Measurements from ENCODE around the gene CCDC15.

Gene CCDC15
- 0.89 to 10.7 (median 6.1) reads per million in 18 experiments for total RNA-seq

DNA sequence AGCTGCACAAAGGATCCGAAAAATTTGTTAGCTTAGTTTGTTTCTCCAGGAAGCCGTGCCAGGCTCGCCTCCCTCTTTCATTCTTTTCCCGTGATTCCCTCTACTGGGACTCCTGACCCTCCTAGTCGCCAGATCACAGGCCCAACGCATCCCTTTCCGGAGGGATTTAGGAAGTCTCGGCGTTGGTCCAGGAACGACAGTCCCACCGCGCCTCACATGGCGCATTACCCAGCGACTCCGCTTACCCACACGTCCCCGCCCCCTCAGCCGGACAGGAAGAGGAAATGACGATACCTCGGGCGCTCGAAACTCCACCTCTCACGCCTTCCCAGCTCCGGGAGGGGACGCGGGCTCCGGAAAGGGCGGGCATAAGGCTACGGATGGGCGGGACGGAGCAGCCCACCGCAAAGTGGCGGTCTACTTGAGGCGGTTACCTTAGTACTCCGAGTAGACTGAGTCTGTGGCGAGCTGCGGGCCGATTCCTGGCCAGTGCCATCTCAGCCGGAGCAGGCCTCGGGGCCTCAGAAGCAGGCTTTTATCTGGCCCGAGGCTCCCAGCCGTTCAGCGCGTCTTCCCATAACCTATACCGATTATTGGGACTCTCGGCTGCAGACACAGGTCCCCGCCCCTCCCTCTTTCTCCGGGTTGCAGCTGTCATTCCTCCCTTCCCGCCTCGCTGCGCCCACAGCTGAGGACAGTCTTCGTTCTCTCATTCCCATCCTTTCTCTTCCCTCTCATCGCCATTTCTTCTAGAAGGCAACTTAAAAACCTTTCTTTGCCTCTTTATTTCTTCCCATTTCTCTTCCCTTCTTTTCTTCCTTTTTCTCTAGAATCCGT is at the start of gene CCDC15:
TSS of gene CCDC15 (plus strand) at position 450 of the 837 bp plus-strand sequence. CDS start 531 bp downstream, outside the sequence.
- peak; percentile 95 to 97 for DNase-seq

- peak in 1 of 2 donors; percentile 13 for DNase-seq
Measured at GRCh38 chr11:124915541-124916369, 38.2 kb upstream of the CCDC15 start.

DNA sequence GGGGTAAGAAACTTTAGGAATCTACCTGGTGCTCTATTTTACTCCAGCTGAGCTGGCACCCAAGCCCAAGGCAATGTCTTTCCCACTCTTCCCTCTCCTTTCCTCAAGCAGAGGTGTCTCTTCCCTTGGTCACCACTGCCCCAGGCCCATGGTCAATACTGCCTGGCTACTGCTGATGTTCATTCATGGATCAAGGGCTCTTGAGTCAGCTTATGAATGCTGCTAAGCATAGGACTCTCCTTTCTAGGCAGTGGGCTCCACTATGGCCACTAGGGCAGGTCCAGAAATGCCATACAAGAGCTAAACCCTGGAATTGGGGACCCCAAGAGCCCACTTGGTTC is 37.7 kb upstream of the CCDC15 start:
- DNase-seq = no peak

DNA sequence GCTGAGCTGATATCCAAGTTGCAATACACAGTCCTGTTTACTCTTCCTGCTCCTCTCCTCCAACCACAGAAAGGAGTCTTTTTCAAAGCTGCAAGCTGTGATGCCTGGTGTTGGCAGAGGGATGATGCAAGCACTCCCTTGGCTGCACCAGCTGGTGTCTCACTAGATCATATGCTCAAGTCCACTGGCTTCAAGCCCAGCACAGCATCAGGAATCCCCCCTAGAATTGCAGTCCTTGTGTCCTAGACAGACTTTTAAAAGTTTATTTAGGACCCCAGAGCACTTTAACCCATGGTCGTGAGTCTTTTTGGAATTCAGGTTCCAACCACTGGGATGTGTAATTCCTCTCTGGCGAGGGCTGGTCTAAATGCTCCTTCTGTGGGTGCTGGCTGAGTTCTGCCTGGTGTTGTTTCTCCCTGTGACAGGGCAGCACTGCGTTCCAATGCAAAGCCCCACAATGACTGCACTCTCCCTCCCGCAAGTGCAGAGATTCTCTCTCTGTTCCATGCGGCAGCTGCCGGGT is 36.8 kb upstream of the CCDC15 start:
- peak in 1 of 2 donors; percentile 11 for DNase-seq

- DNase-seq = no peak
Measured at GRCh38 chr11:124918950-124919349, 35.1 kb upstream of the CCDC15 start, which contains the start of gene HEPN1. HEPN1 (plus strand) TSS chr11:124919250.

GRCh38 chr11:124919898-124920297 is 34.1 kb upstream of the CCDC15 start:
- DNase-seq = no peak

- DNase-seq = no peak
Measured at GRCh38 chr11:124920356-124920755, 33.6 kb upstream of the CCDC15 start.

DNA sequence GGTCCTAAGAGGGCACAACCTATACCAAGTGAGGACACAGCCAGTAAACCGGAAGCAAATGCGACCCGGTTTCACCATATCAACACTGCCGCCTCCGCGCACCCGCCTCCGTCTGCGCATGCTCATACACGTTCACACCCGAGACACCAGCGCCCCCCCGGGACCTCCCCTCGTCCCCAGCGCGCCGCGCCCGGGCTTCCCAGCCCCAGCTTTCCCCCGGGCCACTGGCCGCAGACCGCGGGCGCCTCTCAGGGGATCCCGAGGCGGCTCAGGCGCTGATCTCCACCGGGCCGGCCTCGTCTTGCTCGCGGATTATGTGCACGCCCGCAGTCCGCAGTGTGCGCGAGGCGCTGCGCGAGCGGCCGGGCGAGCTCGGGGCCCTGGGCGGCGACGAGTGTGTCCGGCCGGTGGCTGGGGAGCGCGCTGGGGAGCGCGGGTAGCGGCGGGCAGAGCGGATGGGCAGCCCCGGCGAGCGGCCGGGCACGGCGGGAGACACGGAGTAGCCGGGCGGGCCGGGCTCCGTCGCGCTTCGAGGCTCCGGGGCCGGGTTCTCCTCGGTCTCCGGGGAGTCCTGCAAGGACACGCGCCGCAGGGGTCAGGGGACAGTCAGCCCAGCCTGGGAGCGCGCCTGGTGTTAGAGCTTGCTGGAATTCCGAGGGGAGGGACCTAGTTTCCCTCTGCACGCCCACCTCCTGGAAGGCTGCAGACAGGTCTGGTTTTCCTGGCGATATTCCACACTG is 33.0 kb upstream of the CCDC15 start:
- DNase-seq = peak; percentile 69 to 83

DNA sequence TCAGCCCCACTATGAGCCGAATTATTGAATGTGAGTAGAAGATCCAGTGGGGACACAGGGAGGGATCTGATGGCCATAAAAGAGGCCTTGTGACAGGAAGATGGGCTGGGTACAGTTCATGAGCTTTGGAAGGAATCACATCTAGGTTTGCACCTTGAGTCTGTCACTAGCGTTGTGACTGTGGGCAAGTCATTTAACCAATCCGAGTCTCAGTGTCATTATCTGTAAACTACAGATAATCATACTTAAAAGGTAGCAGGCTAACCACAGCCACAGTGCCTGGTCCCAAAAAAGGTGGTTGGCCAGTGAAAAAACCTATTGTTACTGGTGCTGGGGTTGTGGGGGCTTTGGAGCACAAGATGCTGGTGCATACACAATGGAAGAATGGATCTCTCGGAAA is 31.2 kb upstream of the CCDC15 start:
- DNase-seq = no peak

- DNase-seq = no peak
Measured at GRCh38 chr11:124923296-124923695, 30.7 kb upstream of the CCDC15 start.

GRCh38 chr11:124928942-124929665 is 24.9 kb upstream of the CCDC15 start:
- DNase-seq = no peak

GRCh38 chr11:124930799-124931198 is 23.2 kb upstream of the CCDC15 start:
- no peak for DNase-seq

GRCh38 chr11:124934862-124935547 is 19.0 kb upstream of the CCDC15 start:
- peak; percentile 48 to 68 for DNase-seq

- no peak for DNase-seq
Measured at GRCh38 chr11:124935548-124936514, 18.2 kb upstream of the CCDC15 start, which contains the start of gene HEPACAM. HEPACAM (minus strand) TSS chr11:124936047; CDS start chr11:124936006, 41 bp downstream.

DNA sequence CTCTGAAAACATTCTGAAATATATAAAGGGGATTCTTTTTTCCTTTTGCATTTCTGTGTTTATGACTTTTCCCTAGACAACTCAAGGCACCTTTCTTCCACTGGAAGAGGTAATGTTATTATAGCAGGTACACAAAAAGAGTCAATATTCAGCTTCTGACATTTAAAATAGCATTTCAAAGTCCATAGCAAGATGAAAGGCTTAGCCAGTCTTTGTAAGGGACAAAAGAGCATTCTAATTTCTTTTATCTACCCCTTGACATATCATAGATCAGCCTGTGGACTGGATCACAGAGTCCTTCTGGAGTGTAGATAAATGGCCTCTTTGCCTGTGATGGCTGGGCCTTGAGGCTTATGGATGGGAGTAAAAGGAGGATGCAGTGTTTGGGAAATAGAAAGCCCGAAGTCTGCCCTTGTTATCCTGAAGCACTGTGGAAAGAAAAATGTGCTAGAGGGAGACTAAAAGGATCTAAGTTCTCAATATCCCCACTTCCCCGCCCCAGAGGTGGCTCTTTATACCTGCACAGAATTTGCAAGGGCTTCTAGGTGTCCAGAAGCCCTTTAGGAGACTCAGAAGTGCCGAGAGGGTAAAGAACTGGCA is 16.6 kb upstream of the CCDC15 start:
- no peak for DNase-seq

GRCh38 chr11:124938206-124938765 is 15.7 kb upstream of the CCDC15 start:
- no peak for DNase-seq

- DNase-seq = no peak
Measured at GRCh38 chr11:124938970-124939369, 15.0 kb upstream of the CCDC15 start.

DNA sequence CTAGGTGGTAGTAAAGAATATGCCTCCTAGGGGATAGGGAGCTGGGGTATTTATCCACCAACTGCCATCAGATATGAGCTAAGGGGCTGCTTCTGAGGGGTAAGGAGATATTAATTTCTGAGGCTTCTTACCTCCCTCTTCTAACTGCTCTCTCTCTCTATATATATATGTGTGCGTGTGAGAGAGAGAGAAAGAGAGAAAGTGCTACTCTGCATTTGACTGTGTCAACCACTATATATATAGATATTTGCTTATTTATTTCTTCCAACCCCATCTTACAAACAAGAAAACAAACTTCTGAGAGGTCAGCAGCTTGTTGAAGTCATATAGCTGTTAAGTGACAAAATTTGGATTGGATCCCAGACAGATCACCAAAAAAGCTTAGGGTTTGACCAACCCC is 12.3 kb upstream of the CCDC15 start:
- DNase-seq = no peak
